Activated naive CD4-positive, alpha-beta T cell (primary cell): ENCODE data around the gene CD68.

Source experiments
- DNase-seq, 4 experiments: peaks; one replicate each; lab custom pipeline; 2025; lab: John Stamatoyannopoulos, UW

CD68 gene, protein sequence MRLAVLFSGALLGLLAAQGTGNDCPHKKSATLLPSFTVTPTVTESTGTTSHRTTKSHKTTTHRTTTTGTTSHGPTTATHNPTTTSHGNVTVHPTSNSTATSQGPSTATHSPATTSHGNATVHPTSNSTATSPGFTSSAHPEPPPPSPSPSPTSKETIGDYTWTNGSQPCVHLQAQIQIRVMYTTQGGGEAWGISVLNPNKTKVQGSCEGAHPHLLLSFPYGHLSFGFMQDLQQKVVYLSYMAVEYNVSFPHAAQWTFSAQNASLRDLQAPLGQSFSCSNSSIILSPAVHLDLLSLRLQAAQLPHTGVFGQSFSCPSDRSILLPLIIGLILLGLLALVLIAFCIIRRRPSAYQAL

DNA sequence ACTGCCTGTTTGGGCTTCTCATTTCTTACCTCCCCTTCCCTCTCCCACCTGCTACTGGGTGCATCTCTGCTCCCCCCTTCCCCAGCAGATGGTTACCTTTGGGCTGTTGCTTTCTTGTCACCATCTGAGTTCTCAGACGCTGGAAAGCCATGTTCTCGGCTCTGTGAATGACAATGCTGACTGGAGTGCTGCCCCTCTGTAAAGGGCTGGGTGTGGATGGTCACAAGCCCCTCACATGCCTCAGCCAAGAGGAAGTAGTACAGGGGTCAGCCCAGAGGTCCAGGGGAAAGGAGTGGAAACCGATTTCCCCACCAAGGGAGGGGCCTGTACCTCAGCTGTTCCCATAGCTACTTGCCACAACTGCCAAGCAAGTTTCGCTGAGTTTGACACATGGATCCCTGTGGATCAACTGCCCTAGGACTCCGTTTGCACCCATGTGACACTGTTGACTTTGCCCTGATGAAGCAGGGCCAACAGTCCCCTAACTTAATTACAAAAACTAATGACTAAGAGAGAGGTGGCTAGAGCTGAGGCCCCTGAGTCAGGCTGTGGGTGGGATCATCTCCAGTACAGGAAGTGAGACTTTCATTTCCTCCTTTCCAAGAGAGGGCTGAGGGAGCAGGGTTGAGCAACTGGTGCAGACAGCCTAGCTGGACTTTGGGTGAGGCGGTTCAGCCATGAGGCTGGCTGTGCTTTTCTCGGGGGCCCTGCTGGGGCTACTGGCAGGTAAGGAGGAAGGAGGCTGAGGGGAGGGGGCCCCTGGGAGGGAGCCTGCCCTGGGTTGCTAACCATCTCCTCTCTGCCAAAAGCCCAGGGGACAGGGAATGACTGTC is at the start of gene CD68:
Gene CD68, plus strand, starts transcription at position 638 of the 833 bp plus-strand sequence. Its CDS starts 40 bp downstream, at position 678.
- no peak for DNase-seq

DNA sequence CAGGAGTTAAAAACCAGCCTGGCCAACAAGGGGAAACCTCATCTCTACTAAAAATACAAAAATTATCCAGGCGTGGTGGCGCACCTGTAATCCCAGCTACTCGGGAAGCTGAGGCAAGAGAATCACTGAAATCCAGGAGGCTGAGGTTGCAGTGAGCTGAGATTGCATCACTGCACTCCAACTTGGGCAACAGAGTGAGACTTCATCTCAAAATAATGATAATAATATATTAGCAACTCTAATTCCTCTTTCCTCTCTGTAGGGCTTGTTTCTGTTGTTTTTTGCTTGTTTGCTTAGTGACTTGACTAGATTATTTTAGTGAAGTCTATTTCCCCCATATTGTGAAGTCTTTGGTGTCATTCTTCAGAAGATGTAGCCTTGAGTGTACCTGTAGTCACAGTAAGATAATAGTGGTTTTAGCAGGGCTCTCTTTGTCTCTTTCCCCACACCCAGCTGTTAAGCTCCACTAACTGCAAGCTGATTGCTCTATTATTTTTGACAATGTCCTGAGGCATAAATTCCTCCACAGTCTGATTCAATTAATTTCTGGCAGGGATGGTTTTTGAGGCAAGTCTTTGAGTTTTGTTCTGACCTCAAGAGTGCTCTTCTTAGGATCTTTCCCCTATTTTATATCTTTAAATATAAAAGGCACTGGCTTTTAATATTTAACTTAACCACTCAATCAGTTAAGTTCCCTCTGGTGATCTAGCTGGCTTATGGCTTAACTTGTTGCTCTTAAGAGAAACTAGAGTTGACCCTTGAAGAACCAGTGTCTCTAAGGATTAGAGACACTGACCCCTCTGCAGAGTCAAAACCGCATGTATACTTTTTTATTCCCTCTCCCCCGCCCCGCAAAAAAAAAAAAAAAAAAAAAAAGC is 49.2 kb upstream of the CD68 start:
- no peak for DNase-seq

DNA sequence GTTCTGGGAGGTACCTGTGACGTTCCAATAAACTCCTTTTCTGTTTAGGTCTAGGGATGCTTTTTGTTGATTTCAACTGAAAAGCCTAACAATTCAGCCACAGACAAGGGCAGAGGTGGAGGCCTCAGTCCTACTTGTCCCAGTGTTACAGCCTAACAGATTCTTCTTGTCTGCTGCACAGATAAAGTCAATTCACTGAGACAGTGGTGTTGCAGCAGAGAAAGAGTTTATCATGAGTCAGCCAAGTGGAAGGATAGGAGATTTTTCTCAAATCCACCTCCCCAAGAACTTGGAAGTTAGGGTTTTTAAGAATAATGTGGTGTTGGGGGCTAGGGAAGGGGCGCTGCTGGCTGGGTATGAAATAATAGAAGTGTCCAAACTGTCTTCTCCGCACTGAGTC is 41.4 kb upstream of the CD68 start:
- DNase-seq = no peak

DNA sequence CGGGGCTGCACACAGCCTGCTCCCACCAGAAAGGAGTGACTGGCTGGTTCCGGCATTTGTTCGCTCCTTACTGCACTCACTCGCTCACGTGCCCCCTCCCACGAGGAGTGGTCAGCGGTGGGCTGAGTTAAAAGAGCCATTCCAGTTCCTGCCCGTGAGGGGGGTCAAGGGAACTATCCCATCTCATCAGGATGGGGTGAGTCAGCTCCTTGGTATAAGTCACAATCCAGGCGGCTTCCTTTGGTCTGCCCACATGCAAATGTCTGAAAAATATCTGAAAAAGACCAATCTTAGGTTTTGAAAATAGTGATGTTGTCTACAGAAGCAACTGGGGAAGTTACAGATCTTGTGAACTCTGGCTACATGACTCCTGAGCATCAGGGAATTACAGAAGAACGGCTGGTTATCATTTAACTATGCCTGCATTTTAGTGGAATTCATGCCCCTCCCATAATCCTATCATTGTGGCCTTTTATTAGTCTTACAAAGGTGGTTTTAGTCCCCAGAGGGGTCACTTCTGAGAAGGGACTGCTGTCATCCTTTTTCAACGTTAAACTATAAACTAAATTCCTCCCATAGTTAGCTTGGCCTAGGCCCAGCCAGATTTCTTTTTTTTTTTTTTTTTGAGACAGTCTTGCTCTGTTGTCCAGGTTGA is 40.4 kb upstream of the CD68 start:
- no peak for DNase-seq

DNA sequence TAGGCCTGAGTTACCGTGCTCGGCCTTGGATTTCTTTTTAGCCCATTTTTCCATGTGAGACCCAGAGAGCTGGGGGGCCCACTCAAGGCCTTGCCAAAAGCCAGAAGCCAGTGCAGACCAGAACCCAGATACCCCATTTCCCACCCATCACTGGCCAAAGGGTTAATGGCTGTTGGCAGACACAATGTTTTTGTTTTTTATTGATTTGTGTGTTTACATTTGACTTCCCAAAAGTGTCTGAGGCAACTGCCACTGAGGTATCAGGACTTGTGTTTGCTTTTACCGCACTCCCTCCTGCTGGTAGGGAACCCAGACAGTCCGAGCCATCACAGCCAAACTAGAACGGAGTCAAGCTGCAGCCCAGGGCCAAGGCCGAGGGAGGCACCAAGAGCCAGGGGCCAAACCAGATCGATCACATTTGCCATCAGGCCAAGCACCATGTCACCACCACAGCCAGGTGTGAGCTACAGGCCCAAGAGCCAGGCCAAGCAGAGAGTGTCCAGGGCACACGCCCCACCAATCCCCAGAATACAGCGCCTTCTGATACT is 38.3 kb upstream of the CD68 start:
- no peak for DNase-seq

DNA sequence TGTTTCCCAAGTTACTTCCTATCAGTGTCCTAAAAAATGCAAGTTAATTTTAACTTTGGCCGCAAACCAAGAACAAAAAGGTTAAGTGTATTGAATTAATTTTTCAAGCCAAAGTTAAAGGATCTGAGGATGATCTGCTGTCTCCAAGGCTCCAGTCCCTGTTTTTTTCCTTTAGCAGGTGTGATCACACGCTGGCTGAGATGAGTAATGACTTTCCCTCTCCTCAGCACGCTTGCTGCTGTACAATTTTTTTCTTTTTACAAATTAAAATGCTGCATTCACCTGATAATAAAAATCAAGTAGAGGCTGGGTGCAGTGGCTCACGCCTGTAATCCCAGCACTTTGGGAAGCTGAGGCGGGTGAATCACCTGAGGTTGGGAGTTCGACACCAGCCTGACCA is 34.5 kb upstream of the CD68 start:
- DNase-seq = no peak

DNA sequence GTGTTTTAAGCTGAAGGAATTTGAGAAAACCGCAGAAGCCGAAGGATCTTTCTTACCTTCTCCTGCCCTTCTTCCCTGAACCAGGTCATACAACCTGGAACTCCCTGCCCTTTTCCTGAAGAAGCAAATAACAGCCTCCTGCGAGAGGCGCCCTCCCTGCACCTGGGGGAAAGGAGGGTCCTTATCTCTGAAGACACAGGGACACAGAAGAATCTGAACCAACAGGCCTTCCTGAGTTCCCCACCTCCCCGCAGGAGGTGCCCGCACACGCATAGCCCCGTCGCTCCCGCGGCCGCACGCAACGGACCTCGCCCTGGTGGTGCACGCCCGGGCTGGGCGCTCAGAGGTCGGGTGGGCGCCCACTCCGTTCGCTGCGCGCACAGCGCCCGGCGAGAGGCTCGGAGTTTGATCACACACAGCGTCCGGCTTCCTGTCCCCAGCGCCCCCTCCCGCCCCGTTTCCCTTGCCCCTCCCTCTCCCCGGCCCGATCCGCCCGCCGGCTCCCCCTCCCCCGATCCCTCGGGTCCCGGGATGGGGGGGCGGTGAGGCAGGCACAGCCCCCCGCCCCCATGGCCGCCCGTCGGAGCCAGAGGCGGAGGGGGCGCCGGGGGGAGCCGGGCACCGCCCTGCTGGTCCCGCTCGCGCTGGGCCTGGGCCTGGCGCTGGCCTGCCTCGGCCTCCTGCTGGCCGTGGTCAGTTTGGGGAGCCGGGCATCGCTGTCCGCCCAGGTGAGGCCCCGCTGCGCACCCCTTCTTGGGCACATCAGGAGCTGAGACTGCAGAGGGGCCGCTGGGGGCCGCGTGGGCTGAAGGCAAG is 30.6 kb upstream of the CD68 start, which contains the start of gene TNFSF12:
Gene TNFSF12, plus strand, starts transcription at position 474 of the 816 bp plus-strand sequence. Its CDS starts 96 bp downstream, at position 570.
- DNase-seq = peak in 2 of 4 experiments; percentile 47 to 48

DNA sequence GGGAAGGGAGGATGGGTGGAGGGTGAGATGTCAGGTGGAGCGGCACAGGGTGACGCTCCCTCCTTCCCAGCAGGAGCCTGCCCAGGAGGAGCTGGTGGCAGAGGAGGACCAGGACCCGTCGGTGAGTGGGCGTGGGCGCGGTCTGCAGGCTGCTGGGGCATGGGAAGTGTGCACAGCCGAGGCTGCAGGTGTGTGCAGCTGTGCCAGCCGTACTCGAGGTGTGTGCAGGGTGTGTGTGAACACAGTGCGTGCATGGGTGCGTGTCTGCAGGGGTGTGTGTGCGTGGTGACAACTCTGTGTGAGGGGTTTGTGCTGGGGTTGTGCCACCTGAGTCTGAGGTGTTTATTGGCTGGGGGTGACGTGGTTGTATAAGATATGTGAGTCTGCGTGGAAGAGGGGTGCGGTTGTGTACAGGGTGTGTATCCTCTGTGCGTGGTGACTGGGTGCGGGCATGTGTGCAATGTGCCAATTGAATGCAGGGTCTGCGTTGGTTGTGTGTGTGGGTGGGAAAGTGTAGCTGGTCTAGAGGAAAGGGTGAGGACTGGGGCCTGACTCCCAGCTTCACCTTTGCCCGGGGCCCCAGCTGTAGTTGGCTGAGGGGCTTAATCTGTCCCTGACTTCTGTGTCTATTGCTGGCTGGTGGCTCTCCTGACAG is 29.9 kb upstream of the CD68 start:
- DNase-seq = peak in 2 of 4 experiments; percentile 21 to 37

DNA sequence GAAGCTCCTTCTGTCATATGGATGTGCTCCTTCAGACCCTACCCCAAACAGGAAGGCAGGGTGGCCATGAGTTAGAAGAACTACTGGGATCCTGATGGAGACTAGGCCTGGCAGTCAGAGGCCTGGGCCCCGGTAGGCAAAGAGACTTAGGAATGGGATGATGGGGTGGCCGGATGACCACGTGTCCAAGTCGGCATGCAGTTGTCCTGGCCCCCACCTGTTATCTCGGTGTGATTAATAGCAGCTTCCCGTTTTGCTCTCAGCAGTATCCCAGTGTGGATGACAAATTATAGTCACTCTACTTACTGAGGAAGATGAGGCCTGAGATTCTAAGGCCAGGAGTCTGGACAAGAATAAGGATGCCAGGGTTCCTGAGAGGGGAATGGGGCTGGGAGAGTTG is 29.1 kb upstream of the CD68 start:
- no peak for DNase-seq

DNA sequence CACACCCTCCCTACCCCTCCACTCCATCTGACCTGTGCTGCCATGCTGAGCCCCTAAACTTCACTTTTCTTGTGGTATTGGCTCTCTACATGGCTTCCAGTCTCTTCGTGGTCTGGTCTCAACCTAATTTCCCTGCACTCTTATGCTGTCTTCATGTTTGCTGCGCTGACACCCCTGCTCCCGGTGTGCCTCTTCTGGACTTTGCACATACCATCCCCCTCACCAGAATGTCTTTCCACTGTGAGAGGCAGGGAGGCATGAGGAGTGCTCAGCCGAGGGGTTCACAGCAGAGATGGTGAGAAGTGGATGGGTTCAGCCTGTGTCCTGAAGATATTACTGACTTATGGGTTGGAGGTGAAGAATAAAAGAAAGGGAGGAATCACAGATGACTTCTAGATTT is 28.0 kb upstream of the CD68 start:
- DNase-seq = no peak

DNA sequence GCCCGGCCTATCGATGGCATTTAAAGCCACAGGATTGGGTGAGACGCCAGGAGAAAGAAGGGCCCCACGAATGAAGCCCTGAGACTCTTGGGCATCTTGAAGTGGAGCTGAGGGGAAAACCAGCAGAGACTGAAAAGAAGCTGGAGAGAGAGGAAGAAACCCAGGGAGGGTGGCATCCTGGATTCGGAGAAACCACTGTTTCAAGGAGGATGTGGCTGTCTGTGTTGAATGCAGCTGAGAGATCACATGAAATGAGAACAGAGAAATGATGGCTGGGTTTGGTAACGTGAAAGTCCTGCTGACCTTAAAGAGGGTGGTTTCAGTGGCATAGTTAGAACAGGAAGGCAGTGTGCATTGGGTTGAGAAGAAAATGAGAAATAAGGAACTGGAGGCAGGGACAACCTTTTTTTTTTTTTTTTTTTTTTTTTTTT is 26.8 kb upstream of the CD68 start:
- no peak for DNase-seq

DNA sequence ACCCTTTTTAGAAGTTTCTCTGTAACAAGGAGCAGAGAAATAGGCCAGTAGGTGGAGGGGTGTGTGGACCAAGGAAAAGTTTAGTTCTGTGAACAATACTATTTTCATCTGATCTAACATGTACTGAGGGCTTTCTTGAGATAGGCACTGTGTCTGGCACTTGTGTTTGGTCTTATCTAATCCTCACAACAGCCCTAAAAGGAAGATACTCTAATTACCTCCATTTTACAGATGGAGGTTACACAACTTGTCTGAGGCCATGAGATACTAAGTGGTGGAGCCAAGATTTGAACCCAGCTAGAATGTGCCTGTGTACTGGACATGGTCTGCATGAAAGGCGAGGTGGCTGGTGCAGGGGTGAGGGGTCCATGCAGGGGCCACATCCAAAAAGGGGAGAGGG is 26.1 kb upstream of the CD68 start:
- DNase-seq = no peak

DNA sequence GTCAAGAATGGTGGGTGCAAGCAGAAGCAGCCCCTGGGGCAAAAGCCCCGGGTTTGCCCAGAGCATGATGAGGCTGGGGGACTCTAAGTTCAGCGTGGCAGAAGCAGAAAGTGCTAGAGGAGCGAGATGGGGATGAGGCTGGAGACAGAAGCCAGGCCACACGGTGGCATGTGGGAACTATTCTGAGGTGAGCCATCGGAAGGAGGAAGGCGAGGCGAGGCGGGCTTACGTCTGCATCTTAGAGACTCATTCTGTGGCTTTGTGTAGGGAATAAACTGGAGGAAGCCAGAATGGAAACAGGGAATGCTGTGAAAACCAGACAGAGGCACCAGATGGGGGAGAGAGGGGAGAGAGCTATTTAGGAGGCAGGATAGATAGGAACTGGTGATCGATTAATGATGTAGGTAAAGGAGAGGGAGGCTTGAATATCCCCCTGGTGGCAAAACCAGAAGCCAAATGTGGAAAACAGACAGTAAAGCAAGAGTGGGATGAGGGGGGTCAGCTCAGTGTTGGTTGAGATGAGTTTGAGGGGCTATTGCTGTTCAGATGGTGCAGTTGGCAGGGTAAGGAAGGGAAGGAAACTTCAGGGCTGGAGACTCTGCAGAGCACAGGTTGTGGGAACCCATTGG is 24.0 kb upstream of the CD68 start:
- no peak for DNase-seq

DNA sequence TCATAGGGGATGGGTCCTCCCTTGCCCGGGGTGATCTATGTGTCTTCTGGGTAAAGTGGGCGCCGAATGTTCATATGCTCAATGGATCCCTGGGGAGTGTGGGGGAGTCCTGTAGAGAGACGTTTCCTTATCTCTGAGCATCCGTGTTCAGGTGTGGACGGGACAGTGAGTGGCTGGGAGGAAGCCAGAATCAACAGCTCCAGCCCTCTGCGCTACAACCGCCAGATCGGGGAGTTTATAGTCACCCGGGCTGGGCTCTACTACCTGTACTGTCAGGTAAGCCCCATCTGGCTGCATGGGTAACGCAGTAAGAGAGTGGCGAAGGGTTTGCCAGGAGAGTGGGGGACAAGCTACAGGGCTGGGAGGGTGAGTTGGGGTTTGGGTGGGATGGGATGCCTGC is 22.8 kb upstream of the CD68 start:
- DNase-seq = no peak

DNA sequence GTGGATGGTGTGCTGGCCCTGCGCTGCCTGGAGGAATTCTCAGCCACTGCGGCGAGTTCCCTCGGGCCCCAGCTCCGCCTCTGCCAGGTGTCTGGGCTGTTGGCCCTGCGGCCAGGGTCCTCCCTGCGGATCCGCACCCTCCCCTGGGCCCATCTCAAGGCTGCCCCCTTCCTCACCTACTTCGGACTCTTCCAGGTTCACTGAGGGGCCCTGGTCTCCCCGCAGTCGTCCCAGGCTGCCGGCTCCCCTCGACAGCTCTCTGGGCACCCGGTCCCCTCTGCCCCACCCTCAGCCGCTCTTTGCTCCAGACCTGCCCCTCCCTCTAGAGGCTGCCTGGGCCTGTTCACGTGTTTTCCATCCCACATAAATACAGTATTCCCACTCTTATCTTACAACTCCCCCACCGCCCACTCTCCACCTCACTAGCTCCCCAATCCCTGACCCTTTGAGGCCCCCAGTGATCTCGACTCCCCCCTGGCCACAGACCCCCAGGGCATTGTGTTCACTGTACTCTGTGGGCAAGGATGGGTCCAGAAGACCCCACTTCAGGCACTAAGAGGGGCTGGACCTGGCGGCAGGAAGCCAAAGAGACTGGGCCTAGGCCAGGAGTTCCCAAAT is 22.2 kb upstream of the CD68 start:
- DNase-seq = no peak

DNA sequence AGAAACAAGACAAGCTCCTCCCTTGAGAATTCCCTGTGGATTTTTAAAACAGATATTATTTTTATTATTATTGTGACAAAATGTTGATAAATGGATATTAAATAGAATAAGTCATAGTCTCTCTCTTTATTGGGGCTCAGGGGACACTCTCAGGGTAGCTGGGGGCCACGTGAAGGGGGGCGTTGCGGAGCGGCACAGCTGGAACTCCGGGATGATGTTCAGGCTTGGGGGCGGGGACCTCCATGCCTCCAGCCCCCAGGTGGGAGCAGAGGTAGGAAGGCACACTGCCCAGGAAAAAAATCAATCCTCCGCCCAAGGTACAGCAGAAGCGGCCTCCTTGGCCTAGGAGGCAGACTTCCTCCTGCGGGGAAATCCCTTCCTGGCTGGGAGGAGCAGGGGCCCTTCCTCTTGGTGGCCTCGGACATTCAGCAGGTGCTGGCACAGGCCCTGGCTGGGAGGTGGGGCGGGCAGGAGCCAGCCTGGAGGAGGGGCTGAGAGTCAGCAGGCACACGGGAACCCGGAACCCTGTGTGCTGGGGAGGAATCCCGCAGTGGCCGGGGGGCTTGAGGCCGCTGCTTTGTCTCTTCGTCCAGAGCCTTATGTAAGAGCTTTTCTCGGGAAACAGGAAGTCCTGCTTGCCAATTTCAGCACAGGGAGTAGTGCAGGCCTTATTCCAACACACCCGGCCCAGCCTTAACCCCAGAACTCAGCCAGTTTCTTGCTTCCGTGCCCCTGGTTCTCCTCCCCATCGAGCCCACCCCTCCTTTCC is 21.5 kb upstream of the CD68 start:
- DNase-seq = no peak

DNA sequence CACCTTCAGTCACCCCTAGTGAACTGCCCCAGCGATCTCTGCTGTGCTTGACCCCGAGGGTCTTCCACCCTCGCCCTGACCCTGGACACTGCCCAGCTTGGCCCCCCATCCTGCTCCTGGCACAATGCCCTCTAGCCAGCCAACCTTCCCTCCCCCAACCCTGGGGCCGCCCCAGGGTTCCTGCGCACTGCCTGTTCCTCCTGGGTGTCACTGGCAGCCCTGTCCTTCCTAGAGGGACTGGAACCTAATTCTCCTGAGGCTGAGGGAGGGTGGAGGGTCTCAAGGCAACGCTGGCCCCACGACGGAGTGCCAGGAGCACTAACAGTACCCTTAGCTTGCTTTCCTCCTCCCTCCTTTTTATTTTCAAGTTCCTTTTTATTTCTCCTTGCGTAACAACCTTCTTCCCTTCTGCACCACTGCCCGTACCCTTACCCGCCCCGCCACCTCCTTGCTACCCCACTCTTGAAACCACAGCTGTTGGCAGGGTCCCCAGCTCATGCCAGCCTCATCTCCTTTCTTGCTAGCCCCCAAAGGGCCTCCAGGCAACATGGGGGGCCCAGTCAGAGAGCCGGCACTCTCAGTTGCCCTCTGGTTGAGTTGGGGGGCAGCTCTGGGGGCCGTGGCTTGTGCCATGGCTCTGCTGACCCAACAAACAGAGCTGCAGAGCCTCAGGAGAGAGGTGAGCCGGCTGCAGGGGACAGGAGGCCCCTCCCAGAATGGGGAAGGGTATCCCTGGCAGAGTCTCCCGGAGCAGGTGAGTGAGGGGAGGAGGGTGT is 20.7 kb upstream of the CD68 start, which contains the start of gene TNFSF13:
Gene TNFSF13, plus strand, starts transcription at position 207 of the 776 bp plus-strand sequence. Its CDS starts 290 bp downstream, at position 497.
- no peak for DNase-seq
